T-helper 22 cell (primary cell): ENCODE data around the gene MTMR3.

Source experiments
- DNase-seq: peaks from one replicate; pipeline ENCODE4 v3.0.0-alpha.2; 2020; ENCODE audit warnings: low read depth

The MTMR3 gene

DNA sequence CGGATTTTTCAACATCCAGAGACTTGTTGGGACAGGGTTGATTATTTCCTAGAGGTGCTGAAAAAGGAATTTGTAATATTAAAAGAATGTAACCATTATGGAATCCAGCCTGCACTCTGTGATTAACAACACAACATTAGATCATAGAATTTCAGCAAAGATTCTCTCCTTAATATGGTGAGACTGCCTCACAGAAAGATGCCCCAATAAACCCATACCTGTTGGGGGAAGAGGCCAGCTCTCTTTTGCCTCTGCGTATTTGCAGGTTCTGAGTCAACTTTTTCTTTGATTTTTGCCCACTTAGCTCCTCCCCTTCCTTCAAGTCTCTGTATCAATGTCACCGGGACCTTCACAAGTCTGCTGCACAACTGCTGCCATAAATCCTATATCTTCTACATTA lies 12.4 kb upstream of the MTMR3 start:
- DNase-seq = no peak

DNA sequence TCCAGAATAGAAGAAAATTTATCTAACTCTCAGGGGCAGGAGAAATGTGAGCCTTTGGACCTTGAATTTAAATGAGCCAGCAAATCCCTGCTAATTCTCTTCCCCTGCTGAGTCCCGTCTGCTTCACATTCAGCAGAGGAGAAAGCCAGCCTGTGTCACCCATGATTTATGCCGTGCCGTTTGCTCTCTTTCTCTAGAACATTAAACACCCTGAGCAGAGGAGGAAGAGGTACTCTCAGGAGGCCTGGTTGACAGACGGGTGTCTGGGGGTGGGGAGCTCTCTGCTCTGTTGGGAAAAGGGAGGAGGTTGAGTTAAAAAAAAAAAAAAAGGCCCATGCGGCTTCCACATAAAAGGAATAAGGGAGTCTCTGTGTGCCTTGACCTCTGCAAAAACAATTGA lies 11.3 kb upstream of the MTMR3 start:
- DNase-seq = no peak

DNA sequence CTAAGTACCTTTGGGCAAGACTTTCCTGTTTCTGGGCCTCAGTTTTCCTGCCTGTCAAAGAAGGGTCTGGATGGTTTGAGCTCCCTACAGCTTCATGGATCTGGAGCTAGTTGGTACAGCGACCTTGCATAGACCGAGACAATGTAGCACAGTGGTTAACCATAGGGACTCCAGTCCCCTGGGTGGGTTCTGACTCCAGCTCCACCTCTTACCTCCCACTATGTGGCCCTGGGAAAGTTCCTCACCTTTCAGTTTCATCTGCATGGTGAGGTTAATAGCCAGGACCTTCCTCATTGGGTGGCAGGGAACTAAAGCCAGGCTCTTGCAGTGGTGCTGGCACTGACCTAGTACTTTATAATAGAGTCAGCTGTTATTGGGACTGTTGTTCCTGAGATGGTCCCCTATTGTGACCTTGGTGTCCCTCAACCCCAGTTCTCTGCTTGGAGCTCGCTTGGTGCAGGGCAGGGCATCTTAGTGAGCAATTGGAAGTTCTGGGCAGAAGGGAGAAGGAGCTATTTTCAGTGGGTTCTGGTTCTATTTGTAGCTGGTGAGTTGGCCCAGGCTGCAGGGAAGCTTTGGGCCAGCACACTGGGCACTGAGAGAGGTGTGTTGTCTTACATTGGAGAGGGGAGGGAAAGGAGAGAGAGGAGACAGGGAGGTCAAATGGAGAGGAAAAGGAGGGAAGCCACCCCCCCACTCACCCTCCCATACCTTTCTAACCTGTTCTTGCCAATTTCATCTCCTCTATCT lies 10.7 kb upstream of the MTMR3 start:
- DNase-seq = no peak

DNA sequence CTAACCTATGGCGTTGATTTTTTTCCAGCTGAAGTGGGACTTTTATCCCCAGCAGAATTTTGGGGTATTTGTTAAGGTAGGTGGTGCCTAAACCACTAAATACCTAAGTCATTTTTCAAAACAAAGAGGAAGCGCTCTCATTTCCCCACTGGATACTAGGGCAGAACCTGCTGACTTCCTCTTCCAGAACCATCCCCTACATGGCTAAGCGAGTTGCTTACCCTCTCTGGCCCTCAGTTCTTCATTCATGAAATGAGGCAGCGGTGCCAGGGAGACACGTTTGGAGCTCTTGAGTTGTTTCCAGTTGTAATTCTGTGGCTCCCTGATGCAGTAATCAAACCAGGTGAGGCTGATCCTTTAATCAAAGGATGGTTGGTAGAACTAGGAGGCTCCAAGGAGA lies 10.0 kb upstream of the MTMR3 start:
- no peak for DNase-seq

DNA sequence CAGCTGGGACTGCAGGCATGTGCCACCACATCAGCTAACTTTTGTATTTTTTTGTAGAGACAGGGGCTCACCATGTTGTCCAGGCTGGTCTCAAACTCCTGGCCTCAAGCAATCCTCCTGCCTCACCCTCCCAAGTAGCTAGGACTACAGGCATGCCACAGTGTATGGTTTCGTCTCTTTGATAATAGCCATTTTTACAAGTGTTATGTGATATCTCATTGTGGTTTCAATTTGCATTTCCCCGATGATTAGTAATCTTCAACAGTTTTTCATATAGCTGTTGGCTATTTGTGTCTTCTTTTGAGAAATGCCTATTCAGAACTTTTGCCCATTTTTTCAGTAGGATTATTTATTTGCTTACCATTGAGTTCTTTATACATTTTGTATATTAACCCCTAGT lies 9.0 kb upstream of the MTMR3 start:
- no peak for DNase-seq

DNA sequence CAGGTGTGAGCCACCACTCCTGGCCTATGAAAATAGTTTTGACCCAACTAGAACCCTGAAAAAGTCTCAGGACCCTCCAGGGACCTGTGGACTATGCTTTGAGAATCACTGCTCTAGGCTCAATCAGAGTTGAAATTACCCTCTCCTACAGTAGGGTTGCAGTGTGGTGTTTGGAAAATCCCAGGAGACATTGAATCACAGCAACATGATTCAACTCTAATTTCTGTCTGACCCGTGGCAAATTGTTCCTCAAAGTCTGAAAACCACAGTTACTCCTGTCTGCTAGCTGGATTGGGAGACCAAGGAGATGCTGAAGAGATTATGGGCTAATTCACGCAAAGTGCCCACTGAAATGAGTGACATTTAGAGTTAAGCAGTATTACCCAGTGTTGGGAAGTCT lies 5.4 kb upstream of the MTMR3 start:
- no peak for DNase-seq

DNA sequence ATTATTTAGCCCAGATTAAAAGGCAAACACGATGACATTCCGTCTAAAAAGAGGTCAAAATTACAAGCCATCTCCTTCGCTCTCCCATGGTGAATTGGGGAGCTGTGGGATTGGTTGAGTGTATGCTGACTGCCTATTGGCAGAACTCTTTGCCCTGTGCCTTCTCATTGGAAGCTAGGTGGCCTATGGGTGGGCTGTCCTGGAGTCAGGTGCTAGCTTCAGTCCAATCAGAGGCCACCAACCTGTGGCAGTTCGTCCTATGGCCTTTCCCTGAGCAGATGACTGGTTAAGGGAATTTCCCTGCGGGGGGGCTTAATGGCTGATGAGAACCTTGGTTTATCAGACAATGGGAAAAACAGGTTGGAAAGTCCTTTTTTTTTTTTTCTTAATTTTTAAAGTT lies 3.2 kb upstream of the MTMR3 start:
- no peak for DNase-seq

DNA sequence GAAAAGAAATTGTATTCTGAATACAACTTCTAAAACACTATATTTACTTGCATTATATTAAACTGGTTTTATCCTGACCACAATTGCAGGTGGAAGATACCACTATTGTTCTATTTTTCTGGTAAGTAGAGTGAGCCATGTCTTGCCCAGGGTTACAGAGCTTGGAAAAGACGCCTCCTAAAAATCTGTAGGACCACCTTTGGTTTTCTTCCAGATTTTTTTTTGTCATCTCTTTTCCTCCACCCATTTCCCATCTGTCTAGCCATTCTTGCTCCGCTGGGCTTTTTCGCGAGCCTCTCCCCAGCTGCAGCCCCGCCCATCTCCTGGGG lies 294 bp upstream of the MTMR3 start:
- no peak for DNase-seq

DNA sequence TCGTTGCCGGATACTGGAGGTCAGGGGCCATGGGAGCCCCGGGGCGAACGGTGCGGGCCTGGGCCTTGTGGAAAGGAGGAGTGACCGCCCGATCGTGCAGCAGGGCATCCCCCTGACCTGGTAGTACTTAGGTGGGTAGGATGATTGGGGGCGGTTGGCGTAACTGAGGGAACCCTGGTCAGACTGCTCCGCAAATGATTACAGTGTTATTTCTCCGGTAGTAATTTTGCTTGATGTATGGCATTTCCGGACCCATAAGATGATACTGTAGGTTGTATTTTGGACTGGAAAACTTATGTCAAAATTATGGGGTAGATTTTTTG lies 762 bp downstream of the MTMR3 start:
- DNase-seq = no peak

DNA sequence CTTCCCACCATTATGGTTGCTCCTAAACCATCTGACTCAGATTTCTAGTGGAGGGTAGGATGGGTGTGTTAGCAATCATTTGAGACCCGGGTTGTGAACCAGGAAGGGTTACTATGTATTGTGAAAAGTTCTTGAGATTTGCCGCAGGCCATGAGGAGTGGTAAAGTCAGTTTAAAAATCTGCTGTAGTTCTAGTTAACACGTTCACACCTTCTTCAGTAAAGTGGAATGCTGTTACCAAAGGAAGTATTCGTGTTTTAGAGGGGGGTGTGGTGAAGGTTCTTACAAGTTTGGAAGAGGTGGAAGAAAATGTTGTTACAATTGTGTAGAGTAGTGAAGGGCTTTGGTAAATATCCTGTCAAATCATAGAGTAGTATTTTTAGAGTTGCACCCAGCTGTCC lies 2.6 kb downstream of the MTMR3 start:
- no peak for DNase-seq

DNA sequence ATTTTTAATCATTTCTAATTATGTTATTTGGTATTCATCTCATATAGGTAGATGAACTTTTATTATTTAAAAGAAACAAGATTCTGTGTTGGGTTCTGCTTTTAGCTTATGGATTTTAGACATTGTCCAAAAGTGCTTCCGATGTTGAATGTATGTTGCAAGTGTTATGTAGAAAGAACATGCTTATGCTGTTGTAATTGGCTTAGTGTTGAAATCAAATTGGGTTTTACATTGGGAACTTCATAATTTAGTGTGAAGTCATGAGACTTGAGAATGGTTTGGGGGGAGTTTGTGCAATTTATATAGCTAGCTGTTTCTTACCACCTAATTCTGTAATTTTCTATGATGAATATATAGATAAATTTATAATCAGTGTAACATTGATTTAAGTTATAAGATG lies 3.6 kb downstream of the MTMR3 start:
- DNase-seq = no peak

DNA sequence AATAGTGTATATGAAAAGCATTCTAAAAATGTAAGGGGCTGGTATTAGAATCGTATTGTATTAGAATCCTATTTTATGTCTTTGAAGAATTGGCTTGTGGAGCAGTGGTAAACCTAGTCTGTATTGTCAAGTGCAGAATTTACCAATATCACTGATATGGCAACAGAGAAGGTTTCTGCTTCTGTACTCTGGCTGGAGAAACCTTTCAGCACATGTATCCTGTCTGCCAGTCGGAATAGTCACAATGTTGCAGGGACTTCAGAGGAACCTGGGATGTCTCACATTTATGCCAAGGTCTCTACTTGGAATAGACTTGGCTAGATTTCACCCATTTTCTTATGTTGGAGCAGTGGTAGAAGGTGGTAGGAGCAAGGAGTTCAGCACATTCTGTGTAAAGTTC lies 4.4 kb downstream of the MTMR3 start:
- no peak for DNase-seq

DNA sequence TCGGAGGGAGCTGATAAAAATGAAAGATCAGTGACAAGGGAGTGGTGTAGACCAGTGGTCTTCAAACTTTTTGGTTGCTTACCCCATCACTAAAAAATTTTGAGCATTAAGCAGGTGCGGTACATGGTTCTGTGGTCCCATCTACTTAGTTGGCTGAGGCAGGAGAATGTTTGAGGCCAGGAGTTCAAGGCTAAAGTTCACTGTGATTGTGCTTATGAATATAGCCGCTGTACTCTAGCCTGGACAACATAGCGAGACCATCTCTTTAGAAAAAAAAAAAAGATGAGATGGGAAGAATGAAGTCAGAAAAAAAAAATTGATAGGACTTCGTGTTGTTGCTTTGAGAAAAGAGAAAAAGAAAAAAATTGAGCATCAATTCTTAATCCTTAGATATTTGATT lies 7.8 kb downstream of the MTMR3 start:
- no peak for DNase-seq

DNA sequence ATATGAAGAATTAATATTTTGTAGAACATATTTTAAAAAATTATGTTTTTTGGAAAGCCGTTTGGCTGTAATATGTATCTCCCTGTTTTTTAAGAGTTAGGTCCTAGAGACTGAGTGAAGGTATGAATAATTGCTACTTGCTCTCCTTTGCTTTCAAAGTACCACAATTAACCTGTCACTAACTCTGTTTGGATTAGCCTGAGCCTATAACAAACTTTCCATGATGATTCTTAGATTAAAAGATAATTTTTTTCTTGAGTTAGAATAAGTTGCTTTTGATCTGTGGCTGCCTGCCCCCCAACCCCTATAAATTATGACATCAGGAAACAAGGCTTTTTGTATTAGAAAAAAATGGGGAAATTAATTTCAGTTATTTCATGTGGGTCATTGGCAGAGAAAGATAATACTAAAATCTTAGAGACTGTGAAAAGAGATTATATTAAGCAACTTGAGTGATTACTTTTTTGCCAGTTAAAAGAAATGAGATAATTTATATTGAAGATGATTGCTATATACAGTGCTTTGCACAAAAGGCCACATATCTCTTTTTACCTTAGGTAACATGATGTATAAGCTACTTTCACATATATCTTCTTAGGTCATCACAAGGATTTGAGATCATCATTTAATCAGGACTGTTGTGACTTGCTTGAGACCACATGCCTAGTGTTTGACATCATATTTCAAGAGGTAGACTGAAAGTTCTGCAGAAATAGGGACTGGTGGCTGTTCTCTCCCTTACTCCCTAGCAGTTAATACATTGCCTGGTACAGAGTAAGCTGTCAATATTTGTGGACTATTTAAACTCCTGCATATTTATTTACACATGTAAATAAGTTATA lies 9.6 kb downstream of the MTMR3 start:
- DNase-seq = no peak

DNA sequence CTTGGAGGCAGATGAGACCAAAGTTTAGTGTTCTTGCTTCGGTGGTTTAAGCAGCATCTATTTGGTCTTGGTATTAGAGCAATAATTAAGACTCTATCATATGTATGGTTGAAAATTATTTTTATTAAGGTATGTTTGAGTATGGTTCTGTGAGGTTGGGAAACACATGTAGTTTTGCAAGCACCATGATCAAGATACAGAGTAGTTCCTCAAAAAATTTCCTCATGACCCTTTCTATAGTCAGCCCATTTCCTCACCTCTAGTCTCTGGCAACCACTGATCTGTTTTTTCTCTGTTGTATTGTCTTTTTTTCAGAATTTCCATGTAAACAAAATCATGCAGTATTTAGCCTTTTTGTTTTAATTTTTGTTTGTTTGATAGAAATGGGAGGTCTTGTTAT lies 18.4 kb downstream of the MTMR3 start:
- no peak for DNase-seq

DNA sequence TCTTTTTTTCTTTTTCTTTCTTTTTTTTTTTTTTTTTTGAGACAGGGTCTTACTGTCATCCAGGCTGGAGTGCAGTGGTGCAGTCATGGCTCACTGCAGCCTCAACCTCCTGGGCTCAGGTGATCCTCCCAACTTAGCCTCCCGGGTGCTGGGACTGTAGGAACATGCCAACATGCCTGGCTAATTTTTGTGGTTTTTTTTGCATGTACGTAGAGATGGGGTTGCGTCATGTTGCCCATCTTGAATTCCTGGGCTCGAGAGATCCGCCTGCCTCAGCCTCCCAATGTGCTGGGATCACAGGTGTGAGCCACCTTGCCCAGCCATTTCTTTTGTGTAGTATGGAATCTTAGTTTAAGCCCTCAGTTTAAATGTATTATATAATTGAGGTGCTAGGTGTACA lies 20.4 kb downstream of the MTMR3 start:
- DNase-seq = no peak

DNA sequence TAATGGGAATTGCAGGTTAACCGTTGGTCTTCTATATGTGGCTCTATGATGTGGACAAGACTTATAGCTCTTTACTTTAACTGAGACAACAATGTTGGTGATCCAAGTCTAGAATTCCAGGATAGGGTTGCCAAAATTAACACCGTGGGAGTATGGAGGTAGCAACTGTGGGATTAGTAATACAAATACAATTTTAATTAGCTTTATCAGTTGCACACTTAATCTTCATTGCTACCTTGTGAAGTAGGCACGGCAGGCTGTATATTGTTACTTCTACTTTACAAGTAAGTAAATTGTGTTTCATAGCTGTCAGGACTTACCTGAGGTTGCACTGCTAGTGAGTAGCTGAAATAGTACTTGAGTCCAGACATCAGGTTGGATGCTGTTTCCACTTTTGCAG lies 21.0 kb downstream of the MTMR3 start:
- no peak for DNase-seq

DNA sequence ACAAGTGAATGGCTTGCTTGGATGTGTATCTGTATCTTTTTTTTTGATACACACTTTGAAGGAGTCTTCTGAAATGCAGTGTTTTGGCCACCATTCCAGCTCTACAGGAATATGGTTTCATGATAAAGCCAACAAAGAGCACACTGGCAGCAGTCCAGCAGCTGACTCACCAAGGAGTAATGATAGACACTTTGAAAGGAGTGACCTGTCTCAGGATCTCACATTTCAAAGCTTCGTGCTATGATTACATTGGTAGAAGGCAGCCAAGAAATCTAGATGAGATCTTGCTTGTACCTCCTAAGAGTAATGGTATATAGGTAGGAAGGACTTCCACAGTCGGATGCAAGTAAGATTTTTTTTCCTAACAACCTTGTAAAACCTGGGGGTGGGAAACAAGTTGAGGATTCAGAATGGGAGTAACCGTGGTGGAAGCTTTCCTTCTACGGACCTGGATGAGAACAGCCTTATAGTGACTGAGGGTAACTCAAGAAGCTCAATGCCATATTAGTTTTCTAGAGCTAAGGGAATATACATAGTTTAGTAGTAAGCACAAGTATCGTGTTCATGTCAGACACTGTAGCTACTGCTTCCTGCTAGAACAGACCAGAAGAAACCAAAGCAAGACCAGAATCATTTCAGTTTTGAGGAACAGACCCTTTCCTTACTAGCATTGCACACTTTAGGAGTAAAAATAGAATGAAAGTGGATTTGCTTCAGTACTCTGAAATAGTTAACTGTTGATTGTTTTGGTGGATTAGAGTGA lies 25.0 kb downstream of the MTMR3 start:
- DNase-seq = no peak

DNA sequence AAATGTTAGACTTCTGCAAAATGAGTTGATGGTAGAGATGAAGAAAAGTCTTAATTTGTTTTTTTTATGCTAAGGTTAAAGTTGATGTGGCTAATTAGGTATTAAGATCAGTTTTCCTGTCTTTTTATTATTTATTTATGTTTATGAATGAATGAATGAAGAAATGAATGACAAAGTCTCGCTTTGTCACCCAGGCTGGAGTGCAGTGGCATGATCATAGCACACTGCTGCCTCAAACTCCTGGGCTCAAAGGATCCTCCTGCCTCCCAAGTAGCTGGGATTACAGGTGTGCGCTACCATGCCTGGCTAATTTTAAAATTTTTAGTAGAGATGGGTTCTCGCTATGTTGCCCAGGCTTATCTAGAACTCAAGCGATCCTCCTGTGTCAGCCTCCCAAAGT lies 29.2 kb downstream of the MTMR3 start:
- no peak for DNase-seq

DNA sequence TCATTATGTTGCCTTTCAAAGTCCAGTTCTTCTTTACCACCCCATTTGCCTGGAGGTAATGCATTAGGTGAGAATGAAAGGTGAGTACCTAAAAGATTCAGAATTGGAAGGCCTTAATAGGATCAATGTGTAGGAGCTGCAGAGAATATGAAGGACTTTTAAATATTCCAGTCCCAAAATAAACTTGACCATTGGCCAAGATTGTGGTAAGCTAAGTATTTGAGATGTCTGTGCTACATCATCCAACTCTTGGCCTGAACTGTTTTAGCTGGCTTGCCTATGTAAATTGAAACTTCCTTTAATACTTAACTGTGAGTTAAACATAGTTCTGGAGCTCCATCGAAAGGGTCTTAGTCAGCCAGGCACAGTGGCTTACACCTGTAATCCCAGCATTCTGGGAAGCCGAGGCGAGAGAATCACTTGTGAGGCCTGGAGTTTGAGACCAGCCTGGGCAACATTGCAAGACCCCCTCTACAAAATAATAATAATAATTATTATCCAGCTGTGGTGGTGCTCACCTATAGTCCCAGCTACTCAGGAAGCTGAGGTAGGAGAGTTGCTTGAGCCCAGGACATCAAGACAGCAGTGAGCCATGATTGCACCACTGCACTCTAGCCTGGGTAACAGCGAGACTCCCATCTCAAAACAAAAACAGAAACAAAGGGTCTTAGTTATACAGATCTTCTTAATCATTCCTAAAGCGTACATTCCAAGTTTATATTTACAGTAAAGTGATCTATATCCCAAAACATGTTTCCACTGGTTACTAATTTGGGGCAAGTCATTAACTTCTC lies 29.8 kb downstream of the MTMR3 start:
- DNase-seq = no peak

DNA sequence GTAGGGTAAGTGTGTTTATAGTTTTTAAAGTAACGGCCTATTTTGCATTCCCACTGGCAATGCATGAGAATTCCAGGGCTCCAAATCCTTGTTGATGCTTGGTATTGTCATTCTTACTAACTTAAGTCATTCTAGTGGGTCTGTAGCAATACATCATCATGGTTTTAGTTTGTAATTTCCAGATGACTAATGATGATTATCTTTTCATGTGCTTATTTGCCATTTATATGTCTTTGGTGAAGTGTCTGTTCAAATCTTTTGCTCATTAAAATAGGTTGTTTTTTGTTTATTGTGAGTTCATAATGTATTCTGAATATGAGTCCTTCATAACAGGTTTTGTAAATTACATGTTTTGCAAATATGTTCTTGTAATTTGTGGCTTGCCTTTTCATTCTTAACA lies 31.2 kb downstream of the MTMR3 start:
- DNase-seq = no peak

DNA sequence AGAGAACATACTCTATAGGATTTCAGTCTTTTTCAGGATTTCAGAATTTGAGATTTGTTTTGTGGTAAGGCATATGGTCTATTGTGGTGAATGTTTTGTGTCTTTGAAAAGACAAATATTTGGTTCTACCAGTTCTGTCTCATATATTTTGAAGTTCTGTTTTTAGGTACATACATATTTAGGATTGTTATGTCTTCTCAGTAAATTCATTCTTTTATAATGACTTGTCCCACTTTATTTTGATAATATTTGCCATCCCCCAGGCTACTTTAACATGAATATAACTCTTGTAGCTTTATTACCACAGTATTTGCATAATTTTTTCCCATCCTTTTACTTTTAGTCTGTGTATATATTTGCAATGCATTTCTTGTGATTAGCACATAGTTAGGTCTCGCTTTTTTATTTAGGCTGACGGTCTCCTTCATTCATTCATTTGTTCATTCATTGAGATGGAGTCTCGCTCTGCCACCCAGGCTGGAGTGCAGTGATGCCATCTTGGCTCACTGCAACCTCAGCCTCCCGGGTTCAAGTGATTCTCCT lies 32.1 kb downstream of the MTMR3 start:
- no peak for DNase-seq
